GM18861 (cell line): ENCODE results near the gene APOE.
A peak's percentile ranks its signal among the peaks of the same experiment; 100 is the strongest.
"Not testable (repeated sequence)": the region's sequence is repeated elsewhere in the genome, so short reads cannot be mapped to it uniquely, and the experiment has no call there.

Experiments
- ATAC-seq: cut with Tn5 transposase; IDR thresholded peaks from one replicate; pipeline ENCODE4 v1.9.1; 2021; ENCODE audit not compliant: unreplicated experiment

The APOE gene

DNA sequence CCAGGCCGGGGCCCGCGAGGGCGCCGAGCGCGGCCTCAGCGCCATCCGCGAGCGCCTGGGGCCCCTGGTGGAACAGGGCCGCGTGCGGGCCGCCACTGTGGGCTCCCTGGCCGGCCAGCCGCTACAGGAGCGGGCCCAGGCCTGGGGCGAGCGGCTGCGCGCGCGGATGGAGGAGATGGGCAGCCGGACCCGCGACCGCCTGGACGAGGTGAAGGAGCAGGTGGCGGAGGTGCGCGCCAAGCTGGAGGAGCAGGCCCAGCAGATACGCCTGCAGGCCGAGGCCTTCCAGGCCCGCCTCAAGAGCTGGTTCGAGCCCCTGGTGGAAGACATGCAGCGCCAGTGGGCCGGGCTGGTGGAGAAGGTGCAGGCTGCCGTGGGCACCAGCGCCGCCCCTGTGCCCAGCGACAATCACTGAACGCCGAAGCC lies 3.3 kb downstream of the APOE start:
- no peak for ATAC-seq

DNA sequence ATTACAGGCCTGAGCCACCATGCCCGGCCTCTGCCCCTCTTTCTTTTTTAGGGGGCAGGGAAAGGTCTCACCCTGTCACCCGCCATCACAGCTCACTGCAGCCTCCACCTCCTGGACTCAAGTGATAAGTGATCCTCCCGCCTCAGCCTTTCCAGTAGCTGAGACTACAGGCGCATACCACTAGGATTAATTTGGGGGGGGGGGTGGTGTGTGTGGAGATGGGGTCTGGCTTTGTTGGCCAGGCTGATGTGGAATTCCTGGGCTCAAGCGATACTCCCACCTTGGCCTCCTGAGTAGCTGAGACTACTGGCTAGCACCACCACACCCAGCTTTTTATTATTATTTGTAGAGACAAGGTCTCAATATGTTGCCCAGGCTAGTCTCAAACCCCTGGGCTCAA lies 4.2 kb downstream of the APOE start:
- ATAC-seq = no peak

DNA sequence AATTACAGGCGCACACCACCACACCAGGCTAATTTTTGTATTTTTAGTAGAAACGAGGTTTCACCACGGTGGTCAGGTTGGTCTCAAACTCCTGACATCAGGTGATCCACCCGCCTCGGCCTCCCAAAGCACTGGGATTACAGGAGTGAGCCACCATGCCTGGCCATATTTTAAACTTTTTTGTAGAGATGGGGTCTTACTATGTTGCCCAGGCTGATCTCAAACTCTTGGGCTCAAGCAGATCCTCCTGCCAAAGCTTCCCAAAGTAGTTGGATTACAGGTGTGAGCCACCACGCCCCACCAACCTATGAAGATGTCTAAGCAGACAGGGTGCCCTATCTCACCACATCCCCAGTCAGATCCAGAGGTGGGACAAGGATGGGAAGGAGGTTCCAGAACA lies 6.3 kb downstream of the APOE start:
- not testable (repeated sequence) for ATAC-seq

DNA sequence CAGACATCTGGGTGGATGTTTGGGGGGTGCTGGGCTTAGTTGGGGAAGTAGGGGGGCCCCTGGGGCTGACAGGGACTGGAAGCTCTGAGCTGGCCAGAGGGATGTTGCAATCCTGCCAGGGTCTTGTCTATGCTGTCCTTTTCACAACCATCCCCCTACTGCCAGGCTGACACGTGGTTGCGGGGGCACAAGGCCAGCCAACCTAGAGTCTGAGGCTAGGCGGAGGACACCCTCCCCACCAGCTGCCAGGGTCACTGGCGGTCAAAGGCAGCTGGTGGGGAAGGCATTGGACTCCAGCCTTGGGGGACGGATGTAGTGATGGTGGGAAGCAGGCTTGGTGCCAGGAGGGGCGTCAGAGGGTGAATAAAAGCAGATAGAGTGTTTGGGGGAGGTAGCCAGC lies 7.3 kb downstream of the APOE start:
- ATAC-seq = no peak

DNA sequence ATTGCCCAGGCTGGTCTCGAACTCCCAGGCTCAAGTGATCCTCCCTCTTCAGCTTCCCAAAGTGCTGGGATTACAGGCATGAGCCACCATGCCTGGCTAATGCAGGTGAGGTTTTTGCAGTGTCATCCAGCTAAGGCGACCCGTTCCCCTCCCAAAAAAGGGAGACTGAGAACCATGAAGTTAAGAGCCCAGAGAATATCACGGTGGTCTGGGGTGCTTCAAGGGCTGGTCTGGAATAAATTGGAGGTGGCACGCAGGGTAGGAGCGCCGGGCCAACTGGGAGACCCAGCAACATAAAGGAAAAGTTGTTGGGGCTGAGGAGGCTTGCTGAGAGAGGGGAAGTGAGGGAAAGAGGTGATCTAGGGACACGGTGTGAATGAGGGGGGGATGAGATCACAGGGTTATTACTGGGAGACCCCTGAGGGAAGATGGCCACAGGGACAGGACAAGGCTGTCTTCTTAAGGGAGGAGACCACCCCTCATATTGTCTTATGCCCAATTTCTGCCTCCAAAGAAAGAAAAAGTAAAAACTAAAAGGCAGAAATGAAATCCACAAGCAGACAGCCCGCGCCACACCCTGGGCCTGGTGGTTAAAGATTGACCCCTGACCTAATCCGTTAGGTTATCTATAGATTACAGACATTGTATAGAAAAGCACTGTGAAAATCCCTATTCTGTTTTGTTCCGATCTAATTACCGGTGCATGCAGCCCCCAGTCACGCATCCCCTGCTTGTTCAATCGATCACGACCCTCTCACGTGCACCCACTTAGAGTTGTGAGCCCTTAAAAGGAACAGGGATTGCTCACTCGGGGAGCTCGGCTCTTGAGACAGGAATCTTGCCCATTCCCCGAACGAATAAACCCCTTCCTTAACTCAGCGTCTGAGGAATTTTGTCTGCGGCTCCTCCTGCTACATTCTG lies 8.2 kb downstream of the APOE start:
- ATAC-seq = not testable (repeated sequence)

DNA sequence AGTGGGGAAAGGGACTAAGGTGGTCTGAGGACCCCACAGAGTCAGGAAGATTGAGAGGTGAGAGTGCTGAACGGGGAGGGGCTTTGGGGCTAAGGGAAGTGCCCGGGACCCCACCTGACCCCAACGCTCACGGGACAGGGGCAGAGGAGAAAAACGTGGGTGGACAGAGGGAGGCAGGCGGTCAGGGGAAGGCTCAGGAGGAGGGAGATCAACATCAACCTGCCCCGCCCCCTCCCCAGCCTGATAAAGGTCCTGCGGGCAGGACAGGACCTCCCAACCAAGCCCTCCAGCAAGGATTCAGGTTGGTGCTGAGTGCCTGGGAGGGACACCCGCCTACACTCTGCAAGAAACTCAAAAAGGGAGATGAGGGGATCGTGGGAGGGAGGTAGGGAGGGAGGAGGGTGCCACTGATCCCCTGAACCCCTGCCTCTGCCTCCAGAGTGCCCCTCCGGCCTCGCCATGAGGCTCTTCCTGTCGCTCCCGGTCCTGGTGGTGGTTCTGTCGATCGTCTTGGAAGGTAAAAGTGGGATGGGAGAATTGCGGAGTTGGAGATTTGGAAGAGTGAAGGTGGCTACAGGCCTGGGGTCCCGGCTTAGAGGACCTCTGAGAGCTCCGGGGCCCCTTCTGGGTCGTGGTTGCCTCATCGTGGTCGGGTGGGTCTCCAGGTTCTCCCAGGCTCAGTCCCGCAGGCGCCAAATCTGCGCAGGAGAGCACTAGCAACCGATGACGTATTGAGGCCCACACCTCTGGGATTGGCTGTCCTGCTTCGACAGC lies 9.0 kb downstream of the APOE start, which contains the start of gene APOC1:
Gene APOC1, plus strand, starts transcription at position 176 of the 774 bp plus-strand sequence. Its CDS starts 284 bp downstream, at position 460.
- peak; percentile 60 for ATAC-seq

DNA sequence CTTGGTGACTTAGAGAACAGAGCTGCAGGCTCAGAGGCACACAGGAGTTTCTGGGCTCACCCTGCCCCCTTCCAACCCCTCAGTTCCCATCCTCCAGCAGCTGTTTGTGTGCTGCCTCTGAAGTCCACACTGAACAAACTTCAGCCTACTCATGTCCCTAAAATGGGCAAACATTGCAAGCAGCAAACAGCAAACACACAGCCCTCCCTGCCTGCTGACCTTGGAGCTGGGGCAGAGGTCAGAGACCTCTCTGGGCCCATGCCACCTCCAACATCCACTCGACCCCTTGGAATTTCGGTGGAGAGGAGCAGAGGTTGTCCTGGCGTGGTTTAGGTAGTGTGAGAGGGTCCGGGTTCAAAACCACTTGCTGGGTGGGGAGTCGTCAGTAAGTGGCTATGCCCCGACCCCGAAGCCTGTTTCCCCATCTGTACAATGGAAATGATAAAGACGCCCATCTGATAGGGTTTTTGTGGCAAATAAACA lies 18.7 kb downstream of the APOE start:
- ATAC-seq = no peak

DNA sequence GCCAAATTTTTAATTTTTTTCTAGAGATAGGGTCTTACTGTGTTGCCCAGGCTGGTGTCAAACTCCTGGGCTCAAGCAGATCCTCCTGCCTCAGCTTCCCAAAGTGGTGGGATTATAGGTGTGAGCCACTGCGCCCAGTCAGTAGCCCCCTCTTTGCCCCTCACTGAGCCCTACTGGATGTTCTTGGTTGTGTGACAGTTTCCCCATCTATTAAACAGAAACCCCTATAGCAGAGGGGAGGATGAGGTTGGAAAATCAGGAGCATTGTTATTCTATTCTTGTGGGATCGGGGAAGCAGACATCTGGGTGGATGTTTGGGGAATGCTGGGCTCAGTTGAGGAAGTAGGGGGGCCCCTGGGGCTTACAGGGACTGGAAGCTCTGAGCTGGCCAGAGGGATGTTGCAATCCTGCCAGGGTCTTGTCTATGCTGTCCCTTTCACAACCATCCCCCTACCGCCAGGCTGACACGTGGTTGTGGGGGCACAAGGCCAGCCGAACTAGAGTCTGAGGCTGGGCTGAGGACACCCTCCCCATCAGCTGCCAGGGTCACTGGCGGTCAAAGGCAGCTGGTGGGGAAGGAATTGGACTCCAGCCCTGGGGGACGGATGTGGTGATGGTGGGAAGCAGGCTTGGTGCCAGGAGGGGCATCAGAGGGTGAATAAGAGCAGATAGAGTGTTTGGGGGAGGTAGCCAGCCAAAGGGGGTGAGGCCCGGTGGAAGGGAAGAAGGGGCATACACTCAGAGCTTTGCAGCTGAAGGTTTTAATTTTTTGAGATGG lies 19.7 kb downstream of the APOE start:
- no peak for ATAC-seq

DNA sequence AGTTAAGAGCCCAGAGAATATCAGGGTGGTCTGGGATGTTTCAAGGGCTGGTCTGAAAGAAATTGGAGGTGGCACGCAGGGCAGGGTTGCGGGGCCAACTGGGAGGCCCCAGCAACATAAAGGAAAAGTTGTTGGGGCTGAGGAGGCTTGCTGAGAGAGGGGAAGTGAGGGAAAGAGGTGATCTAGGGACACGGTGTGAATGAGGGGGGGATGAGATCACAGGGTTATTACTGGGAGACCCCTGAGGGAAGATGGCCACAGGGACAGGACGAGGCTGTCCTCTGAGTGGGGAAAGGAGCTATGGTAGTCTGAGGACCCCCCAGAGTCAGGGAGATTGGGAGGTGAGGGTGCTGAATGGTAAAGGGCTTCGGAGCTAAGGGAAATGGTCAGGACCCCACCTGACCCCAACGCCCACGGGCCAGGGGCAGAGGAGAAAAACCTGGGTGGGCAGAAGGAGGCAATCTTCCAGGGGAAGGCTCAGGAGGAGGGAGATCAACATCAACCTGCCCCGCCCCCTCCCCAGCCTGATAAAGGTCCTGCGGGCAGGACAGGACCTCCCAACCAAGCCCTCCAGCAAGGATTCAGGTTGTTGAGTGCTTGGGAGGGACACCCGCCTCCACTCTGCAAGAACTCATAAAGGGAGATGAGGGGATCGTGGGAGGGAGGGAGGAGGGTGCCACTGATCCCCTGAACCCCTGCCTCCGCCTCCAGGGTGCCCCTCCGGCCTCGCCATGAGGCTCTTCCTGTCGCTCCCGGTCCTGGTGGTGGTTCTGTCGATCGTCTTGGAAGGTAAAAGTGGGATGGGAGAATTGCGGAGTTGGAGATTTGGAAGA lies 20.9 kb downstream of the APOE start:
- ATAC-seq = not testable (repeated sequence)

DNA sequence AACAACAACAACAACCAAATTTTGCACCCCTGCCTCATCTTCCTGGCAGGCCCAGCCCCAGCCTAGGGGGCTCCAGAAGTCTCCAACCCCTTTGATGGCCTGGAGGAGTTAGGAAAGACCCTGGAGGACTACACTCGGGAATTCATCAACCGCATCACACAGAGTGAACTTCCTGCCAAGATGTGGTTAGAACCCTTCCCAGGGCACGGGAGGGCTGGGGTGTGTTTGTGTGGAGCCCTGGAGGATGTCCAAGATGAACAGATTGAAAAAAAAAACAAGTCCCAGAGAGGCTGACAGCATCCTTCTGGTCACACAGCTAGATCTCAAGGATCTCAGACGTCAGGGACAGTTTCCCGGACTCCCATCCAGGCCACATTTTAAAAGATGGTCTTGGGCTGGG lies 22.1 kb downstream of the APOE start:
- ATAC-seq = no peak

DNA sequence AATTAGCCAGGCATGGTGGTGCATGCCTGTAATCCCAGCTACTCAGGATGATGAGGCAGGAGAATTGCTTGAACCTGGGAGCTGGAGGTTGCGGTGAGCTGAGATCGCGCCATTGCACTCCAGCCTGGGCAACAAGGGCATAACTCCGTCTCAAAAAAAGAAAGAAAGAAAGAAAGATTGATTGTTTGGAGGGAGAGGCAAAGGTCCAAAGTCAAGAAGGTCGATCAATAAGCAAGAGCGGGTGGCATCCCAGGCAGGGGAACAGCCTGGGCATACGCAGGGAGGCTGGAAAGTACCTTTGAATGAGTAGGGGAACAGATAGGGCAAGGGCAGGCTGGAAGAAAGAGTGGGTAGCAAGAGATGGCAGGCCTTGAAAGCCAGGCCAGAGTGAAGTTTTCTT lies 24.5 kb downstream of the APOE start:
- no peak for ATAC-seq

DNA sequence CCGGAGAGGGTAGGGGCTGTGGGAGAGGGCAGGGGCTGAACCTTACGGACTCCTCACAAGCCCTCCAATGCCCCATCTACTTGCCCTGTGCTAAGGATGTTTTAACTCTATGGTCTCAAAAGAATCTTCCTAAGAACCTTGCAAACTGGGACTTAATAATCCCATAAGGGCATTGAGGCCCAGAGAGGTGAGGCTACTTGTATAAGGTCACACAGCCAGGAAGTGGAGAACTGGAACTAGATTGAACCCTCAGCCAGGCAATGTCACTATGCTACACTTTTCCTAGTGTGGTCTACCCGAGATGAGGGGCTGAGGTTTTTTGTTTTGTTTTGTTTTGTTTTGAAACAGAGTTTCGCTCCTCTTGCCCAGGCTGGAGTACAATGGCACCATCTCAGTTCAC lies 25.9 kb downstream of the APOE start:
- no peak for ATAC-seq

DNA sequence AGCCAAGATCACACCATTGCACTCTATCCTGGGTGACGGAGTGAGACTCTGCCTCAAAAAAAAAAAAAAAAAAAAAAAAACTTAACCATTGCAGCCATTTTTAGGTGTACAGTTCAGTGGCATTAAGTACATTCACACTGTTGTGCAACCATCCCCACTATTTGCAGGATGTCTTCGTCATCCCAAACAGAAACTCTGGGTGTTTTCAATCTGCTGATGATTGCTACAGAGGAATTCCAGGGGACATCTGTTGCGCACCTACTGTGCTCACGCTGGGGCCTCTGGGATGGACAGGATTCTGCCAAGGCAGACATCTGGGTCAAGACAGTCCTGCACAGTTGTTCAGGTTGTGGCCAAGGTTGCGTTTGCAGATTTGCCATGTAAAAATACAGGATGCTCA lies 34.1 kb downstream of the APOE start:
- no peak for ATAC-seq

DNA sequence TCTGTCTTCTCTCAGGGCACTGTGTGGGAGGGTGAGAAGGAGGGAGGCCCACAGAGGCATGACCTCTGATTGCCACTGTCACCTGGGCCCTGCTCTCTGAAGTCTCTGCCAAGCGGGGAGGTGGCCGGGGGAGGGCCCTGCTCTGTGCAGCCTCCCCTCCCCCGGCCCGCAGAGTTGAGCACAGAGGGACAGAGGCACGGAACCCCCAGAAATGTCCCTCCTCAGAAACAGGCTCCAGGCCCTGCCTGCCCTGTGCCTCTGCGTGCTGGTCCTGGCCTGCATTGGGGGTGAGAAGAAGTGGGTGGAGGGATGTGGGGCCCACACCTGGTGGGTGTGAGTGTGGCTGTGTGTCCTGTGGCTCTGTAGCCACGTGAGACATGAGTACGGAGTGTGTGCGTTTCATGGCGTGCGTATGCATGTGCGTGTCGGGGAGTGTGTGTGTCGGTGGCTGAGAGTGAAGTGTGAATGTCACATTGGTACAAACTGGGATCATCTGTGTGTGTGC lies 36.5 kb downstream of the APOE start, which contains the start of gene APOC4:
Gene APOC4, plus strand, starts transcription at position 171 of the 505 bp plus-strand sequence. Its CDS starts 41 bp downstream, at position 212.
- no peak for ATAC-seq

DNA sequence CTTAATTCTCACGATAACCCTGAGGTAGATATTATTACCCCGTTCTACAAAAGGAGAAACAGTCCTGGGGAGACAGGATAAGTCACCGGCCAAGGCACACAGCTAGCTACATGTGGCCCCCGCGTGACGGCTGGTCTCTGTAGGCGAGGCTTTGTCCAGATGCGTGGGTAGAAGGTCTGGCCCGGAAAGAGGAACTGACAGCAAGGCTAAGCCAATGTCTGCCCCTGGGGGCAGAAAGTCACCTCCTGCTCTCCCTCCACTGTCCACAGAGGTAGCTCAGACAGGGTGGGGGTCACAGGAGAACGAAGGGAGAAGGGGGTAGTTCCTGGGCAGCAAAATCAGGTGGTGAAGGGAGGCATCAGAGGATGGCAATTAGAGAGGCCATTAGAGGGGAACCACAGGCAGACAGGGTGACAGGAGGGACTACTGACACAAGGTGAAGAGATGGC lies 38.2 kb downstream of the APOE start:
- peak; percentile 54 for ATAC-seq

DNA sequence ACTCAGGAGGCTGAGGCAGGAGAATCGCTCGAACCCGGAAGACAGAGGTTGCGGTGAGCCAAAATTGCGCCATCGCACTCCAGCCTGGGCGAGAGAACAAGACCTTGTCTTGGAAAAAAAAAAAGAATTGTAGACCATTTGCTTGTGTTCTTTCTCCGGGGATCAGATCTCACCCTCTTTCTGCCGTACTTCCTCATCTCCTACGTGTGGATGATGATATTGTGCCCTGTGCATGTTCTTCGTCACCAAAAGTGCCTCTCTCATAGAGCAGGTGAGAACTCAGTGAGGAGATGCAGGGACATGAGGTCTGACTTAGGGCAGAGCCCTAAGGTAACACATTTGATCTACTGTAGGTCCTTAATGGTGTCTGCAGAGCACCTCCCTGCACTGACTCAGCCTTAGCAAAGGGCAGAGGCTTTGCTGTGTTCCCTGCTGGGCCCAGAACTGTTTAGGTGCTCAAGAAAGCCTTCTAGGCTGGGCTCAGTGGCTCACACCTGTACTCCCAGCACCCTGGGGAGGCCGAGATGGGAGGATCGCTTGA lies 41.5 kb downstream of the APOE start:
- ATAC-seq = no peak

DNA sequence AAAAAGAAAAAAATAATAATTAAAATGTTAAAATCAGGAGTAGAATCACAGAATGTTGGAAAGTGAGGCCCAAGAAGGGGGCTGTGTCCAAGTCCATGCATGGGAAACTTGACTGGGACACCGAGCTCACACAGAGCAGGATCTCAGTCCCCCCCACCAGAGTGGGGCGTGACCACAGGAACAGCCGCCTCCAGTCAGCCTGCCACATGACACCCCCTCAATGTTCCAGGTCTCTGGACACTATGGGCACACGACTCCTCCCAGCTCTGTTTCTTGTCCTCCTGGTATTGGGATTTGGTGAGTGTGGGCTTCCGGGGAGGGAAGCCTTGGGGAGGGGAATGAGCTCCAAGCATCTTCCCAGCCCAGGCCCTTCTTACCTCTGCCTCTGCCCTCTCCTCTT lies 42.6 kb downstream of the APOE start:
- ATAC-seq = no peak

DNA sequence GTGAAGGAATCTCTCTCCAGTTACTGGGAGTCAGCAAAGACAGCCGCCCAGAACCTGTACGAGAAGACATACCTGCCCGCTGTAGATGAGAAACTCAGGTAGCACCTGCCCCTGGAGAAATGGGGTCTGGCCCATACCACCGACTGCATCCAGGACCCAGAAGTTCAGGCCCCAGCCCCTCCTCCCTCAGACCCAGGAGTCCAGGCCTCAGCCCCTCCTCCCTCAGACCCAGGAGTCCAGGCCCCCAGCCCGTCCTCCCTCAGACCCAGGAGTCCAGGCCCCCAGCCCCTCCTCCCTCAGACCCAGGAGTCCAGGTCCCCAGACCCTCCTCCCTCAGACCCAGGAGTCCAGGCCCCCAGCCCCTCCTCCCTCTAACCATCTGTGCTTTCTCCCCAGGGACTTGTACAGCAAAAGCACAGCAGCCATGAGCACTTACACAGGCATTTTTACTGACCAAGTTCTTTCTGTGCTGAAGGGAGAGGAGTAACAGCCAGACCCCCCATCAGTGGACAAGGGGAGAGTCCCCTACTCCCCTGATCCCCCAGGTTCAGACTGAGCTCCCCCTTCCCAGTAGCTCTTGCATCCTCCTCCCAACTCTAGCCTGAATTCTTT lies 43.3 kb downstream of the APOE start:
- no peak for ATAC-seq

DNA sequence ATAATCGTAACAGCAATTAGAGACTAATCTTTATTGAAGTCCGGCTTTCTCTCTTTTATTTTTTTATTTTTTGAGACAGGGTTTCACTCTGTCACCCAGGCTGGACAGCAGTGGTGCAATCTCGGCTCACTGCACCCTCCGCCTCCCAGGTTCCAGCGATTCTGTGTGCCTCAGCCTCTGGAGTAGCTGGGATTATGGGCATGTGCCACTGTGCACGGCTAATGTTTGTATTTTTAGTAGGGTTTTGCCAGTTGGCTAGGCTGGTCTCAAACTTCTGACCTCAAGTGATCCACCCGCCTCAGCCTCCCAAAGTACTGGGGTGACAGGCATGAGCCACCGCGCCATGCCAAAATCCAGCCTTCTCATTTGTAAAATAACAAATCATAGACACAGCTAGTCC lies 44.0 kb downstream of the APOE start:
- ATAC-seq = no peak
